ENCODE measurements around the gene CRAMP1.

Gene CRAMP1

DNA sequence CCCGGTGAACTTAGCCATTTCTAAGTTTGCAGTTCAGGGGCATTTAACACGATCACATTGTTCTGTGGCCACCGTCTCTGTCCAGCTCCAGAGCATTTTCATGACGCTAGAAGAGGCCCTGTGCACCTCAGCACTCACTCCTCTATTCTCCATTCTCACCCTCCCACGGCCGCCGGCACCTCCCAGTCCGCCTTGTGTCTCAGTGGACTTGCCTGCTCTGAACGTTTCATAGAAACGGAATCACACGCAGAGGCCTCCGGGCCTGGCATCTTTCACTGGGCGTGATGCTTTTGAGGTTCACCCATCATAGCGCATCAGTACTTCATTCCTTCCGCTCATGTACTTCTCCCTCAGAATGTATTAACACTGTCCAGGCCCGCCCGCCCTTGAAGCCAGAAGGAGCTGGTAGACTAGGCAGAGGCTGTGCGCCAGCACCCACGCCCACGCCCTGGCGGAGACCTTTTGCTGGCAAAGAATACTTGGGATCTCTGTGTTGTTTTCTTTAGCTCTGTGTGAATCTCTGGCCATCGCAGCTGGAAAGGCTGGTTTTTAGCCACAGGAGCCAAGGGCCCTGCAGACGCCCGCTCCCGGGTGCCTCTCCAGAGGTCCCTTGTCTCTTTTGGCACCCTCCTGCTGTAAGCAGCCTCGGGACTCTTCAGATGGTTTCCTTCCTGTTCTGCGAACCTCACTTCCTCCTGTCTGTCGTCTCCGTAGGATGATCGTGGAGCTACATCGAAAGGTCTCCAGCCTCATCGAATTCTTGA is 42.5 kb downstream of the CRAMP1 start:
- Mint-ChIP-seq H3K27me3 (no peaks in the 10 kb centered on the region), H3K27ac (no peak overlapping the region), H3K4me3 (no peak overlapping the region), H3K9me3 (no peaks in the 10 kb centered on the region), H3K4me1 (peaks cover 11% of the 10 kb centered on the region), H3K36me3 (peaks cover 55% of the 10 kb centered on the region)
- no peak for ATAC-seq

DNA sequence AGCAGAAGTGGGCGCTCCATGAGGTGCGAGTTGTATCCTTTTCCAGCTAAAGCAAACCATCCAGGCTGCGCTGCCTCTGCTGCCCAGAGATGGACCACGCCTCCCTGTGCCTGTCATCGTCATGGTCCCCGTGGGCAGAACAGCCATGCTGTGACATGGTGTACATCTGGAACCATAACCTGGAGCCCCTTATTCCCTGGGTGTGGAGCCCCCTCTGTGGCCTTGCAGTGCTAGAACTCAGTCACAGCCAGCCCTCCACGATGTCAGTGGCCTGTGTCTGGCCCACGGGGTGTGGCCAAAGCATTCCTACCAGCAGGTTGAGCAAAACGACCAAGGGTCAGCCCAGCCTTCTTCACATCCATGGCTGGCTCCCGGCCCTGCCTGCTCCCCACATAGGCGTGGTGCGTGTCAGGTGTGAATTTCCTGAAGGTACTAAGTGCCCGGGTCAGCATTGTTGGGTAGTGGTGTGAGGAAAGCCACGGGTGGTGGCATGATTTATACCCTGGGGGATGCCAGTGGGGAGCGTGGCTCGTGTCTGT is 43.2 kb downstream of the CRAMP1 start:
- no peak for ATAC-seq
- Mint-ChIP-seq H3K27me3 (no peaks in the 10 kb centered on the region), H3K36me3 (peaks cover 61% of the 10 kb centered on the region), H3K9me3 (no peaks in the 10 kb centered on the region), H3K4me1 (peaks cover 11% of the 10 kb centered on the region), H3K27ac (no peak overlapping the region), H3K4me3 (no peak overlapping the region)

DNA sequence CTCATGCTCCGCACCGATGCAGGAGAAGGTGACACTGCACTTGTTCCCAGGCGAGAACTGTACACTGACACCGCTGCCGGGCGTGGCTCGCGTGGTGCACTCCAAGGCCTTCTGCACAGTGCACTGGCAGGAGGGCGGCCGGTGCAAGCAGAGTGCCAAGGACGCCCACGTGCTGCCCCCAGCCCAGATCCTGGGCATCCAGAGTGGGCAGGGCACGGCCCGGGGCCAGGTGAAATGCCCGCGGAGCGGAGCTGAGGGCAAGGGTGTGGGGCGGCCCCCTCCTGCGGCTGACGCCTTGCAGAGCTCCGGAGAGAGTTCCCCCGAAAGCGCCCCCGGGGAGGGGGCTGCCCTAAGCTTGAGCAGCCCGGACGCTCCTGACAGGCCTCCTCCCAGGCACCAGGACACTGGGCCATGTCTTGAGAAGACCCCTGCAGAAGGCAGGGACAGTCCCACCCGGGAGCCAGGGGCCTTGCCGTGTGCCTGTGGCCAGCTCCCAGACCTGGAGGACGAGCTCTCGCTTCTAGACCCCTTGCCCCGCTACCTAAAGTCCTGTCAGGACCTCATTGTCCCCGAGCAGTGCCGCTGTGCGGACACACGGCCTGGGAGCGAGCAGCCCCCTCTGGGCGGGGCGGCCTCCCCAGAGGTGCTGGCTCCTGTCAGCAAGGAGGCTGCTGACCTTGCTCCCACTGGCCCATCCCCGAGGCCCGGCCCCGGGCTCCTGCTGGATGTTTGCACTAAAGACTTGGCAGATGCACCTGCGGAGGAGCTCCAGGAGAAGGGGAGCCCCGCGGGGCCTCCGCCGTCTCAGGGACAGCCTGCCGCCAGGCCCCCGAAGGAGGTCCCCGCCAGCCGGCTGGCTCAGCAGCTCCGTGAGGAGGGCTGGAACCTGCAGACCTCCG is 44.0 kb downstream of the CRAMP1 start:
- H3K4me1 Mint-ChIP-seq, result peaks cover 3% of the 10 kb centered on the region
- peaks cover 55% of the 10 kb centered on the region for H3K36me3 Mint-ChIP-seq
- ATAC-seq, result no peak
- H3K9me3 Mint-ChIP-seq, result no peaks in the 10 kb centered on the region
- H3K27ac Mint-ChIP-seq, result no peak overlapping the region
- H3K4me3 Mint-ChIP-seq, result no peak overlapping the region
- H3K27me3 Mint-ChIP-seq, result no peaks in the 10 kb centered on the region

DNA sequence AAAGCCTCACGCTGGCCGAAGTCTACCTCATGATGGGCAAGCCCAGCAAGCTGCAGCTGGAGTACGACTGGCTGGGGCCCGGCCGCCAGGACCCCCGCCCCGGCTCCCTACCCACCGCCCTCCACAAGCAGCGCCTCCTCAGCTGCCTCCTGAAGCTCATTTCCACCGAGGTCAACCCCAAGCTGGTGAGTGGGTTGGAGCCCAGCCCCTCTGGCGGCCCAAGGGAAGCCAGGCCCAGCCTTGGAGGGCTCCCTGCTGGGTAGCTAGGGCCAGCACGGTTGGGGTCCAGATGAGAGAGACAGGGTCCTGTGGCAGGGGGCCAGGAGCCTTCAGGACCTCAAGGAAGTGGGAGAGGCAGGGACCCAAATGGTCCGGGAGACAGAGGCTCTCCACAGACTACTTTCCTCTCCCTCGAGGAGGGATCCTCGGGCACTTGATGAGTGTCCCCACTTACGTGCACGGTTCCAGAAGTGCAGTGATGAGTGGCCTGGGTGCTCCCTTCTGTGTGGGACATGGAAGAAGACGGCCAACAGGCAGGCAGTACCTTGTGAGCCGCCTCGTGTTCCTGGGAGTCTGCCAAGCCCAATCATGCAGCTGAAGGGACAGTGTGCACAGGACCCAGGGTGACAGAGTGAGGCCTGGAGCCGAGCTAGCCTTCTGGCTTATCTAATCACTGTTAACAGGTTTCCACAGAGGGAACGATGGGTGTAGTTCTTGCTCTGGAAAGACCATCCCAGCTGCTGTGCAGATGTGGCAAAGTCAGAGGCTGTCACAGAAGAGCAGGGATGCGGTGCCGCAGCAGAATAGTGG is 44.9 kb downstream of the CRAMP1 start:
- no peak for ATAC-seq
- no peaks in the 10 kb centered on the region for H3K4me1 Mint-ChIP-seq
- H3K9me3 Mint-ChIP-seq, result no peaks in the 10 kb centered on the region
- peaks cover 49% of the 10 kb centered on the region for H3K36me3 Mint-ChIP-seq
- H3K27me3 Mint-ChIP-seq, result no peaks in the 10 kb centered on the region
- H3K4me3 Mint-ChIP-seq, result no peak overlapping the region
- no peak overlapping the region for H3K27ac Mint-ChIP-seq

DNA sequence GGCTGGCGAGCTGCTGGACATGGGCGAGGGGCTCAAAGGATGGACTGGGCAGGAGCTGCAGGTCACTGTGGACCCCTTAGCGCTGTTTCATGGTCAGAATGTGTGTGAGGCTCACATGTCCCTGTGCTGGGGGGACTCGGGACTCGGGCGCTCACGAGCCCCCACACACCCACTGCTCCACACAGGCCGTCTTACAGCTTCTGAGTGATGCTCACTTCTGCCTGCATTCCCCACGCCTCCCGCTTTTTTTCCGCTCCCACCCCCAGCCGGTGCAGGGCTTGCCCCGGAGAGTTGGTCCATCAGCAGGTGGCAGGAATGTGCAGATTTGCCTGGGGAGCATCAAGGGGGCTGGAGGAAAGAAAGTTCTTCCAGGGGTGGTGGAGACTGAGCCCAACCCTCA is 45.7 kb downstream of the CRAMP1 start:
- Mint-ChIP-seq H3K4me1 (no peaks in the 10 kb centered on the region), H3K27me3 (no peaks in the 10 kb centered on the region), H3K27ac (peak overlapping the region; percentile 15), H3K9me3 (no peaks in the 10 kb centered on the region), H3K4me3 (no peak overlapping the region), H3K36me3 (peaks cover 53% of the 10 kb centered on the region)
- no peak for ATAC-seq

DNA sequence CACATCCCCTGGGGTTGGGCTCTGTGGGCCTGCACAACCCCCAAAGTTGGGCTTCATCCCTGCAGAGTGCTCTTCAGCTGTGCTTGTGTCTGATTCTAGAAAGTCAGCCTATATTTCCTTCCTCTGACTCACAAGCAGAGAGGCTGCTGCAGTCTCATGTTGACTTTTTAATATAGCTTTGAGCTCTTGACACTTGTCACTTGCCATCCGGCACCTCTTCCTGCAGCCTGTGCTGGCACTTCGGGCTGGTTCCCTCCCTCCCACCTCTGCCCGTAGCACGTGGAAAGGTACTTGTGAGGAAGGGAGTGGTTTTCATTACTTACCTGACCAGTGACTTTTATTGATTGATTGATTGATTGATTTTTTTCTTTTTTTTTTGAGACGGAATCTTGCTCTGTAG is 46.9 kb downstream of the CRAMP1 start:
- Mint-ChIP-seq H3K27me3 (no peaks in the 10 kb centered on the region), H3K36me3 (peaks cover 58% of the 10 kb centered on the region), H3K4me3 (no peak overlapping the region)

DNA sequence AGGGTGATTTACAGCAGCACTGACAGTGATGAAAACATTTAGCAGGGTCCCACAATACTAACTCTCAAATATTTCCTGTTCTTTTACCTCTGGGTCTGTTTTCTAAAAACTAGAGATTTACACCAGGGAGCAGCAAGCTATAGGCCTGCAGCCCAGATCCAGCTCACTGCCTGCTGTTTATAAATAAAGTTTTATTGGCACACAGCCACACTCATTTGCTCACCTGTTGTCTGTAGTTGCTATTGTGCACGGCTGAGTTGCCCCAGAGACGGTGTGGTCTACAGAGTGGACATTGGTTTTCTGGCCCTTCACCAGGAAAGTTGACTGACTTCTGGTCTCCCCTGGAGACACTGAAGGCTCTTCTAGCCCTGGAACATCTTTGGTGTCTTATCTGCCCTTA is 49.7 kb downstream of the CRAMP1 start:
- Mint-ChIP-seq H3K4me3 (no peak overlapping the region), H3K27ac (no peak overlapping the region), H3K4me1 (no peaks in the 10 kb centered on the region), H3K36me3 (peaks cover 57% of the 10 kb centered on the region), H3K27me3 (no peaks in the 10 kb centered on the region), H3K9me3 (no peaks in the 10 kb centered on the region)
- no peak for ATAC-seq

More for the DNA sequence above, 46.9 kb downstream of the CRAMP1 start:
- no peak for ATAC-seq
- H3K27ac Mint-ChIP-seq, result no peak overlapping the region
- H3K9me3 Mint-ChIP-seq, result no peaks in the 10 kb centered on the region
- no peaks in the 10 kb centered on the region for H3K4me1 Mint-ChIP-seq

DNA sequence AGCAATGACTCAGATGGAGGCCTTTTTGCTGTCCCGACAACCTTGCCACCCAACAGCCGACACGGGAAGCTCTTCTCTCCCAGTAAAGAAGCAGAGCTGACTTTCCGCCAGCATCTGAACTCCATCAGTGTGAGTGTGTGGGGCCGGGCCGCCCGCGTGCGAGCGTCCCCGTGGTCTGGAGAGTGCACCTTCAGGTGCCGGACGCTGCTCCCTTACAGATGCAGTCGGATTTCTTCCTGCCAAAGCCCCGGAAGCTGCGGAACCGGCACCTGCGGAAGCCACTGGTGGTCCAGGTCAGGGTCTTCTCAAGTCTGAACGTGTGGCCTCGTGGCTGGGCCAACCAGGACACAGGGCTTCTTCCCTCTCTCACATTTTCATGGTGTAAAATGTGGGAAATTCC is 50.4 kb downstream of the CRAMP1 start:
- Mint-ChIP-seq H3K4me1 (no peaks in the 10 kb centered on the region), H3K9me3 (no peaks in the 10 kb centered on the region), H3K4me3 (no peak overlapping the region), H3K27me3 (no peaks in the 10 kb centered on the region), H3K36me3 (peaks cover 64% of the 10 kb centered on the region), H3K27ac (no peak overlapping the region)
- no peak for ATAC-seq

DNA sequence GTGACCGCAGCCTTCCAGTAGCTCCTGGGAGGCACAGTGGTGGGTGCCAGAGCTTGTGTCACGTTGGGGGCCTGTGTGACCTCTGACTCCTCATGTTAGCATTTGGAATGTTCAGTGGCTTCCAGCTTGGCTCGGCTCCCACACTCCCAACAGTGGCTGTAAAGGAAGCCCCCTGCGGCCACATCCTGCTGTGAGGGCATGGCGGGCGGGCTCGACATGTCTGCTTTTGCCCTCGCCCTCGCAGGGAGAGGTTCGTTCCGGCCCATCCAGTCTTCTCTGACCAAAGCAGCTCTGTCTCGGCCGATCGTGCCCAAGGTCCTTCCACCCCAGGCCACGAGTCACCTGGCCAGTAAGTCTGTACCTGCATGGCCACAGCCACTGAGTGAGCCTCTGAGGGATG is 53.7 kb downstream of the CRAMP1 start:
- H3K27me3 Mint-ChIP-seq, result no peaks in the 10 kb centered on the region
- no peak for ATAC-seq
- H3K4me1 Mint-ChIP-seq, result no peaks in the 10 kb centered on the region
- no peak overlapping the region for H3K4me3 Mint-ChIP-seq
- H3K36me3 Mint-ChIP-seq, result peaks cover 78% of the 10 kb centered on the region
- H3K27ac Mint-ChIP-seq, result no peak overlapping the region
- H3K9me3 Mint-ChIP-seq, result no peaks in the 10 kb centered on the region

DNA sequence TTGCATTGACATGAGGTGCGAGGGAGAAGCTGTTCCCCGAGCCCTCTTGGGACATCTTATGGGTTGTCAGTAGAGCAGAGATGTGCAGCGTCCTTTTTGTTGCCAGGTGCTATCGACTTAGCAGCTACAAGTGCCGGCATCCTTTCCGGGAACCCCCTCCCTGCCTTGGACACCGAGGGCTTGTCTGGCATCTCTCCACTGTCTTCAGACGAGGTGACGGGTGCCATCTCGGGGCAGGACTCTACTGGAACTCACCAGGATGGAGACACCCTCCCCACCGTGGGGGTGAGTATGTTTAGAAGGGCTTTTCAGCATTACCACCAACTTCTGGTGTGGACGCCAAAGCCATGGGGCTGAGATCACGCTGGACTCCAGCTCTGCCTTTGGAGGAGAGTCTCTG is 54.2 kb downstream of the CRAMP1 start:
- Mint-ChIP-seq H3K4me3 (no peak overlapping the region), H3K27me3 (no peaks in the 10 kb centered on the region), H3K27ac (no peak overlapping the region), H3K36me3 (peaks cover 83% of the 10 kb centered on the region), H3K9me3 (no peaks in the 10 kb centered on the region), H3K4me1 (no peaks in the 10 kb centered on the region)
- no peak for ATAC-seq

DNA sequence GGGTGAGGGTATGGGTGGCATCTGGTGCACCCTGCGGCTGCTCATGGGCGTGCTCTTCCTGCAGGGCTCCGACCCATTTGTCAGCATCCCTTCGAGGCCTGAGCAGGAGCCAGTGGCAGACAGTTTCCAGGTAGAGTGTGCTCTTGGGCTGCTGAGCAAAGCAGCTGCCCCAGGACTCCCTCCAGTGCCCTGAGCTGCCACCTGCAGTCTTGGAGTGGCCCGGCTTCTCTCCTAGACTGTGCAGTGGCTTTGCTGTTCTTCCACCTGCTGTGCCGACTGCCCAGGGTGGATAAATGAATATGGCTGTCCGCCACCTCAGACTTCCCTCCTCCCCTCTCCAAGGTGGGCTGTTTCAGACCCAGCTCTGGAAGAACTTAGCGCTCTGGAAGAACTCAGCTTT is 55.1 kb downstream of the CRAMP1 start:
- H3K4me3 Mint-ChIP-seq, result no peak overlapping the region
- no peak overlapping the region for H3K27ac Mint-ChIP-seq
- no peaks in the 10 kb centered on the region for H3K9me3 Mint-ChIP-seq
- peaks cover 87% of the 10 kb centered on the region for H3K36me3 Mint-ChIP-seq
- ATAC-seq, result no peak
- no peaks in the 10 kb centered on the region for H3K4me1 Mint-ChIP-seq
- H3K27me3 Mint-ChIP-seq, result no peaks in the 10 kb centered on the region

DNA sequence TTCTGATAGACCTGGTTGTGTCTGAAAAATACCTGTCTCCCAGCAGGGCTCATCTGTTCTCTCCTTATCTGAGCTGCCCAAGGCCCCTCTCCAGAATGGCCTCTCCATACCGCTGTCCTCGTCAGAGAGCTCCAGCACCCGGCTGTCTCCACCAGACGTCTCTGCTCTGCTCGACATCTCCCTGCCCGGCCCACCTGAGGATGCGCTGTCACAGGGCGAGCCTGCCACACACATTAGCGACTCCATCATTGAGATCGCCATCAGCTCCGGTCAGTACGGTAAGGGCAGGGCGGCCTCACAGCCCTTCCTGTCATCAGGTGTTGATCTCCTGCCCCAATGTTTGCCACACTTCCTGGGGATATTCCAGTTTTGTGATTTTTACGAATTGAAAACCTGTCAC is 55.8 kb downstream of the CRAMP1 start:
- Mint-ChIP-seq H3K4me1 (no peaks in the 10 kb centered on the region), H3K27ac (no peak overlapping the region), H3K36me3 (peaks cover 87% of the 10 kb centered on the region), H3K27me3 (no peaks in the 10 kb centered on the region), H3K4me3 (no peak overlapping the region), H3K9me3 (no peaks in the 10 kb centered on the region)
- no peak for ATAC-seq

DNA sequence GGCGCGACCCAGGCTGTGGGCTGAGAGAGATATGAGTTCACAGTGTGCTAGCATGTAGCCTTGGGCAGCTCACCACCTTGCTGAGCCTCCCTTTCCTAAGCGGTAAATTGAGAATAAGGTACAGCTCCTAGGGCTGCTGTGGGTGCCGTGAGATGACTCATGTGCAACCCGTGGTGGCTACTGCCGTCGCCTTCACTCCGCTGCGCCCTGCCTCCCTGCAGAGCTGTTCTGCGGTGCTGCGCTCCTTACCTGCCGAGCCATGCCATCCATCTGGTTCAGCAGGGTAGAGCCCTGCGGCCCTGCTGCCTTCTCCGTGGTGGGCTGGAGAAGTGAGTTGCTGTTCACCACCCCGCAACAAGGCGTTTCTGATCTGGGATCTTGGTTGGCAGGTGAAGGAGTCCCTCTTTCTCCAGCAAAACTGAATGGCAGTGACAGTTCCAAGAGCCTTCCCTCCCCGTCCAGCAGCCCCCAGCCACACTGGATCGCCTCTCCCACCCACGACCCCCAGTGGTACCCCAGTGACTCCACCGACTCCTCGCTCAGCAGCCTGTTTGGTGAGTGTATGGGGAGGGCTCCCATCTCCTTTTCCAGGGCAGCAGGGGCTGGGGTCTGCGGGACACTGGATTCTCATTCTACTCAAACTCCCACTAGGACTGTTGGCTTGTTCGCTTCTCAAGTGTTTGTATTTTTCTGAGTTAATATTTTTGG is 56.6 kb downstream of the CRAMP1 start:
- H3K27ac Mint-ChIP-seq, result no peak overlapping the region
- no peak for ATAC-seq
- no peaks in the 10 kb centered on the region for H3K27me3 Mint-ChIP-seq
- no peaks in the 10 kb centered on the region for H3K4me1 Mint-ChIP-seq
- no peak overlapping the region for H3K4me3 Mint-ChIP-seq
- no peaks in the 10 kb centered on the region for H3K9me3 Mint-ChIP-seq
- H3K36me3 Mint-ChIP-seq, result peaks cover 88% of the 10 kb centered on the region

DNA sequence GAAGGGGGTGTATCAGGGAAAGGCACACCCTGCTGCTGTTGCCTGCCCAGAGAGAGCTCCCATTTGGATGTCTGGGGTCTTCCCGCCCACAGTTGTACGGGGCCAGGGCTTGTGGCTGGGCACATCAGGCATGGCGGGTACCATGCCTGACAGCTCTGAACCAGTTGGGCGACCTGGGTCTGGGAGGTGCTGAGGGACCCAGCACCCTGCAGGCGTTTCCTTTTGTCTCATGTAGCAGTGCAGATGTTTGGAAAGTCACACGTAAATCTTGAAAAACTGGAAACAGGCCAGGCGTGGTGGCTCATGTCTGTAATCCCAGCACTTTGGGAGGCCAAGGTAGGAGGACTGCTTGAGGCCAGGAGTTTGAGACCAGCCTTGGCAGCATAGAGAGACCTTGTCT is 57.5 kb downstream of the CRAMP1 start:
- no peak for ATAC-seq
- no peak overlapping the region for H3K4me3 Mint-ChIP-seq
- H3K9me3 Mint-ChIP-seq, result no peaks in the 10 kb centered on the region
- peaks cover 87% of the 10 kb centered on the region for H3K36me3 Mint-ChIP-seq
- no peak overlapping the region for H3K27ac Mint-ChIP-seq
- H3K4me1 Mint-ChIP-seq, result no peaks in the 10 kb centered on the region
- H3K27me3 Mint-ChIP-seq, result no peaks in the 10 kb centered on the region

All from stimulated activated memory B cell treated with anti-CD40 and anti-IgM and Interleukin-4, amounts not matched to agents 10 μg/mL and 1 μg/mL and 100 μg/mL, for 72 hours (primary cell).